Heart left ventricle (tissue), 16 donors: ENCODE data around the gene TNNT1. TPM values are rescaled to one million over a fixed set of nuclear protein-coding genes. Genes with fewer than 3 reads are reported as not detected.

Experiments
- ATAC-seq, 4 donors: fragments of 200-7000 bp; cut with Tn5 transposase; one replicate each; pipeline ENCODE4 v1.9.1; 2020 to 2022; ENCODE audit warnings: moderate library complexity in 4 of 4, mild to moderate bottlenecking in 3 of 4, moderate number of reproducible peaks in 1 of 4
- DNase-seq, 5 donors: peaks; one replicate each; pipeline ENCODE4 v3.0.0-alpha.2; 2020
- H3K27ac ChIP-seq, 12 donors: fragments of 200-600 bp; sonication (generic) in 4 of 12; one replicate each; pipeline versions ENCODE4 v1.5.0 to v1.8.0; 2016 to 2022; ENCODE audit warnings: mild to moderate bottlenecking in 2 of 12
- H3K27me3 ChIP-seq, 9 donors: fragments of 200-600 bp; sonication (generic) in 2 of 9; one replicate each; pipeline versions ENCODE4 v1.5.1 to v1.8.0; 2016 to 2022; ENCODE audit warnings: mild to moderate bottlenecking in 3 of 9
- H3K36me3 ChIP-seq, 9 donors: fragments of 200-600 bp; sonication (generic) in 2 of 9; one replicate each; pipeline versions ENCODE4 v1.5.0 to v1.8.0; 2018 to 2022; ENCODE audit warnings: mild to moderate bottlenecking in 2 of 9
- H3K4me1 ChIP-seq, 12 donors: fragments of 200-600 bp; sonication (generic) in 4 of 12; one replicate each; pipeline versions ENCODE4 v1.5.0 to v1.8.0; 2016 to 2022; ENCODE audit warnings: mild to moderate bottlenecking in 3 of 12
- H3K4me3 ChIP-seq, 12 donors: fragments of 200-600 bp; sonication (generic) in 4 of 12; one replicate each; pipeline versions ENCODE4 v1.5.0 to v1.8.0; 2017 to 2022; ENCODE audit warnings: mild to moderate bottlenecking in 9 of 12, moderate library complexity in 4 of 12
- H3K9me3 ChIP-seq, 12 donors: fragments of 200-600 bp; sonication (generic) in 4 of 12; one replicate each; pipeline versions ENCODE4 v1.5.0 to v1.8.0; 2016 to 2022; ENCODE audit warnings: mild to moderate bottlenecking in 1 of 12
- CTCF ChIP-seq, 12 donors: fragments of 200-600 bp; sonication (generic) in 4 of 12; IDR thresholded peaks; one replicate each; pipeline versions ENCODE4 v1.5.0 to v1.8.0; 2018 to 2022; ENCODE audit warnings: antibody characterized with exemption in 12 of 12, mild to moderate bottlenecking in 5 of 12
- POLR2A ChIP-seq, 2 donors: fragments of 450-650 bp; IDR thresholded peaks; one replicate each; pipeline ENCODE4 v1.6.1; 2017; ENCODE audit warnings: antibody characterized with exemption in 2 of 2, mild to moderate bottlenecking in 2 of 2, moderate library complexity in 2 of 2
- whole genome bisulfite sequencing, 4 donors: extraction: QIAGEN DNeasy Blood & Tissue Kit in 2 of 4; methylation state at CpG; one replicate each; pipeline versions ENCODE4 v1.1.5 to v1.1.7; 2013 to 2018; 5-methylcytosine and 5-hydroxymethylcytosine counted together
- intact Hi-C, 10 donors: fragments of 100-400 bp; cut with DNase I; formaldehyde crosslinking; loops; one replicate each; pipeline versions ENCODE4 v1.11.1 to v1.14.2; 2022
- polyA plus RNA-seq, 2 donors: library from polyadenylated mRNA; stranded (reverse); fragments of 200-250 nt; gene quantifications; one replicate each; pipeline ENCODE4 v1.2.3, GENCODE V29; 2013
- total RNA-seq, 9 donors: library from RNA; depleted of rRNA in 2 of 9; stranded (reverse); fragments of >200 nt in 2 of 9; fragmentation: NEBNext Ultra II Directional in 3 of 9; extraction: Animal tissue kit (Norgen Biotek cat#: 25700) in 3 of 9; gene quantifications; one replicate each; pipeline versions ENCODE4 v1.1.0 to v1.2.4, GENCODE V29; 2016 to 2023
- donor health status: ischemic (EF 13 %, LVEDD 7.1; RV severe dilation, severe dysfunction).
- donor health status: healthy with polysubstance abuse.
- donor health status: DM: no; HTN: yes; CAD: no.
- donor health status: DM: no; HTN: no; CAD: no.
- donor health status: ischemic (EF 25% LVEDD 6.9; RV normal size, moderate dysfunction).
- donor health status: ischemic (EF 25% LVEDD 5.7; RV mildly dilated, moderate dysfunction).
- donor health status: healthy.
- donor health status: DM: yes; HTN: yes; CAD: no.
- donor health status: ischemic (EF 35%, LVEDD 5.7; RV mildly dilated, moderate dysfunction).
- donor health status: nonischemic (EF 11% LVEDD 7.7; RV severe dilation, severe dysfunction).
- donor health status: DM: yes; HTN: yes; CAD: no.
- donor health status: PGD.
- donor health status: ischemic (EF 29% LVEDD 5.4; RV normal size, mild dysfunction).
- donor health status: nonischemic (EF 23%, LVEDD 6.1; RV moderate dilation, normal function).

The TNNT1 gene
- total and polyA plus RNA-seq, 11 donors, result 18.7 to 264 (median 58.6) TPM

GRCh38 chr19:55113570-55114039 lies 35.4 kb downstream of the TNNT1 start:
- H3K9me3 ChIP-seq, result no peaks in the 10 kb centered on the region
- intact Hi-C loops, result loop anchor here in 1 of 10 donors (2.0 kb wide), 1 partner anchor 25 kb away; no protein-coding TSS in a partner anchor
- H3K4me1 ChIP-seq, result peaks cover 5 to 76% (median 47%) of the 10 kb centered on the region in 12 donors
- H3K36me3 ChIP-seq, result peaks cover 0 to 32% (median 23%) of the 10 kb centered on the region in 9 donors
- ATAC-seq (peak; percentile 60 to 77 (median 66)), DNase-seq (peak; percentile 85 to 97 (median 97))
- no peak for TF ChIP-seq CTCF (IDR thresholded peaks at IDR 0.05)
- TF ChIP-seq POLR2A (IDR thresholded peaks at IDR 0.05), result peak; percentile 22 to 69
- H3K4me3 ChIP-seq, result peak overlapping the region in 8 of 12 donors; percentile 19 to 93 (median 31)
- no peaks in the 10 kb centered on the region for H3K27me3 ChIP-seq
- 7 to 12% (median 11%) methylated on average over 11 to 12 of the region's 12 CpGs for WGBS, 4 donors
- peak overlapping the region; percentile 82 to 99 (median 96) for H3K27ac ChIP-seq

GRCh38 chr19:55112777-55113569 lies 36.0 kb downstream of the TNNT1 start:
- WGBS, 4 donors, result 44 to 62% (median 48%) methylated on average over 18 to 23 of the region's 23 CpGs
- no peaks in the 10 kb centered on the region for H3K9me3 ChIP-seq
- H3K36me3 ChIP-seq, result peaks cover 0 to 37% (median 26%) of the 10 kb centered on the region in 9 donors
- ATAC-seq (peak; percentile 0 to 6 (median 2)), DNase-seq (peak in 1 of 5 donors; percentile 43)
- H3K4me1 ChIP-seq, result peaks cover 5 to 70% (median 44%) of the 10 kb centered on the region in 12 donors
- peak overlapping the region; percentile 82 to 99 (median 96) for H3K27ac ChIP-seq
- intact Hi-C loops, result no loop called here
- peak overlapping the region in 8 of 12 donors; percentile 19 to 93 (median 31) for H3K4me3 ChIP-seq
- peak in 3 of 12 donors; percentile 8 to 16 (median 10) for TF ChIP-seq CTCF (IDR thresholded peaks at IDR 0.05)
- no peak for TF ChIP-seq POLR2A (IDR thresholded peaks at IDR 0.05)
- no peaks in the 10 kb centered on the region for H3K27me3 ChIP-seq

GRCh38 chr19:55112246-55112776 lies 36.7 kb downstream of the TNNT1 start:
- Histone ChIP-seq H3K4me3 (peak overlapping the region in 1 of 12 donors; percentile 31), H3K27ac (peak overlapping the region; percentile 82 to 99 (median 96)), H3K36me3 (peaks cover 0 to 37% (median 27%) of the 10 kb centered on the region in 9 donors), H3K9me3 (no peaks in the 10 kb centered on the region), H3K27me3 (no peaks in the 10 kb centered on the region), H3K4me1 (peaks cover 5 to 70% (median 44%) of the 10 kb centered on the region in 12 donors)
- DNase-seq (peak in 1 of 5 donors; percentile 26), ATAC-seq (no peak)
- 86 to 100% (median 90%) methylated on average over 4 to 25 of the region's 25 CpGs for WGBS, 4 donors
- TF ChIP-seq CTCF (IDR thresholded peaks at IDR 0.05), result no peak
- no peak for TF ChIP-seq POLR2A (IDR thresholded peaks at IDR 0.05)
- intact Hi-C loops, result no loop called here
